Fibroblast of skin of left quadriceps (primary cell): ENCODE measurements around the gene DAAM2.

Experiments
- DNase-seq, 2 experiments: peaks; one replicate each; pipeline ENCODE4 v3.0.0-alpha.2; 2013; ENCODE audit warnings: low read depth in 2 of 2

The DAAM2 gene

GRCh38 chr6:39791850-39792539 lies at the start of gene DAAM2:
Gene DAAM2 (plus strand): TSS chr6:39792376. CDS start chr6:39856303, 63,927 bp downstream.
- DNase-seq = no peak

GRCh38 chr6:39746795-39747194 lies 45.4 kb upstream of the DAAM2 start:
- DNase-seq = no peak

GRCh38 chr6:39752835-39753724 lies 39.1 kb upstream of the DAAM2 start:
- DNase-seq = no peak

GRCh38 chr6:39753725-39754045 lies 38.5 kb upstream of the DAAM2 start:
- no peak for DNase-seq

GRCh38 chr6:39754514-39755115 lies 37.6 kb upstream of the DAAM2 start:
- no peak for DNase-seq

- DNase-seq = no peak
These were observed 36.9 kb upstream of the DAAM2 start for GRCh38 chr6:39755231-39755630.

- no peak for DNase-seq
These were observed 35.6 kb upstream of the DAAM2 start for GRCh38 chr6:39756582-39756981.

GRCh38 chr6:39758905-39759605 lies 33.1 kb upstream of the DAAM2 start:
- DNase-seq = no peak

GRCh38 chr6:39760226-39760952 lies 31.8 kb upstream of the DAAM2 start:
- no peak for DNase-seq

- no peak for DNase-seq
These were observed 26.6 kb upstream of the DAAM2 start for GRCh38 chr6:39765508-39766065.

GRCh38 chr6:39769012-39769411 lies 23.2 kb upstream of the DAAM2 start:
- DNase-seq = no peak

- DNase-seq = no peak
These were observed 21.7 kb upstream of the DAAM2 start for GRCh38 chr6:39770446-39770845.

- no peak for DNase-seq
These were observed 19.5 kb upstream of the DAAM2 start for GRCh38 chr6:39772559-39773273.

GRCh38 chr6:39773782-39774181 lies 18.4 kb upstream of the DAAM2 start:
- DNase-seq = no peak

- DNase-seq = no peak
These were observed 15.6 kb upstream of the DAAM2 start for GRCh38 chr6:39776581-39776980.

GRCh38 chr6:39777218-39777617 lies 15.0 kb upstream of the DAAM2 start:
- no peak for DNase-seq

- DNase-seq = no peak
These were observed 14.5 kb upstream of the DAAM2 start for GRCh38 chr6:39777661-39778060.

- DNase-seq = no peak
These were observed 13.5 kb upstream of the DAAM2 start for GRCh38 chr6:39778581-39779255.

- no peak for DNase-seq
These were observed 6.9 kb upstream of the DAAM2 start for GRCh38 chr6:39785281-39785680.

GRCh38 chr6:39786649-39787048 lies 5.5 kb upstream of the DAAM2 start:
- no peak for DNase-seq
